HepG2 (cell line): ENCODE data around the gene DPCD. TPM values are rescaled to one million over a fixed set of nuclear protein-coding genes. Genes with fewer than 3 reads are reported as not detected.

ENCODE experiments used
- ATAC-seq: fragments of 200-7000 bp; cut with Tn5 transposase; 3 replicates; pipeline ENCODE4 v1.9.1; 2020; ENCODE audit warnings: mild to moderate bottlenecking, moderate library complexity
- BruUV-seq: library from RNA; stranded (reverse); fragments of 400-500 nt; replicated peaks from 2 replicates; lab custom pipeline; 2021; lab: Mats Ljungman, UMichigan
- CTCF ChIA-PET: fragments of 300-600 bp; formaldehyde crosslinking; extraction: SDS; loops from one replicate; lab custom pipeline; 2021; ENCODE audit warnings: low total read pairs, inconsistent platforms, low intra/inter-chr PET ratio; lab: Yijun Ruan, JAX
- POLR2A ChIA-PET: fragments of 350-600 bp; sonication (Branson Sonifier 250); formaldehyde crosslinking; loops from one replicate; lab custom pipeline; 2020; ENCODE audit warnings: antibody characterized with exemption, inconsistent platforms; lab: Yijun Ruan, JAX
- DNase-seq: peaks from one replicate; pipeline ENCODE4 v3.0.0-alpha.2; 2015; ENCODE audit warnings: low spot score
- FAIRE-seq: peaks from 3 replicates; lab custom pipeline; 2011; peaks lifted over from hg19 to GRCh38; lab: Jason Lieb, UNC
- H2AFZ ChIP-seq: one replicate; pipeline ENCODE4 v1.6.1; 2011; ENCODE audit warnings: low read length, inconsistent platforms
- H3K27ac ChIP-seq: fragments of 300-600 bp; 3 replicates; pipeline ENCODE4 v1.8.0; 2011; ENCODE audit warnings: mixed run types, mild to moderate bottlenecking, mixed read lengths, low read length, inconsistent platforms; ENCODE audit not compliant: insufficient read depth; ENCODE audit errors: extremely low read length
- H3K27me3 ChIP-seq, 2 experiments: fragments of 200-600 bp in 1 of 2; 2 replicates in 1 of 2; 3 replicates in 1 of 2; pipeline versions ENCODE4 v1.6.0 to v1.8.0; 2011; ENCODE audit warnings: low read length in 2 of 2, mild to moderate bottlenecking in 2 of 2, moderate library complexity in 2 of 2, inconsistent platforms in 1 of 2; ENCODE audit not compliant: insufficient read depth in 2 of 2, control insufficient read depth in 1 of 2
- H3K36me3 ChIP-seq, 2 experiments: fragments of 200-600 bp in 1 of 2; replicated peaks in 1 of 2; 2 replicates in 1 of 2; 3 replicates in 1 of 2; pipeline versions ENCODE4 v1.5.1 to v1.8.0; 2011; ENCODE audit warnings: low read length in 2 of 2, inconsistent platforms in 1 of 2; ENCODE audit not compliant: insufficient read depth in 2 of 2, control insufficient read depth in 1 of 2
- H3K4me1 ChIP-seq: 2 replicates; pipeline ENCODE4 v1.5.1; 2012; ENCODE audit warnings: low read length, inconsistent platforms; ENCODE audit not compliant: insufficient read depth
- H3K4me2 ChIP-seq: 2 replicates; pipeline ENCODE4 v1.6.0; 2011; ENCODE audit warnings: low read depth, low read length, inconsistent platforms
- H3K4me3 ChIP-seq, 3 experiments: fragments of 200-600 bp in 1 of 3; sonication (generic), shearing (Covaris generic) in 1 of 3; replicated peaks in 1 of 3; 2 replicates each; pipeline ENCODE4 v1.5.1; 2011 to 2016; ENCODE audit warnings: low read length in 3 of 3, inconsistent platforms in 2 of 3, low read depth in 2 of 3, mild to moderate bottlenecking in 2 of 3, control low read depth in 1 of 3, mixed read lengths in 1 of 3; ENCODE audit not compliant: insufficient read depth in 1 of 3
- H3K79me2 ChIP-seq: one replicate; pipeline ENCODE4 v1.6.1; 2011; ENCODE audit warnings: low read length, inconsistent platforms; ENCODE audit not compliant: insufficient read depth
- H3K9ac ChIP-seq: 2 replicates; pipeline ENCODE4 v1.6.0; 2011; ENCODE audit warnings: mild to moderate bottlenecking, low read depth, low read length, inconsistent platforms; ENCODE audit not compliant: insufficient read depth
- H3K9me3 ChIP-seq: 2 replicates; pipeline ENCODE4 v1.5.1; 2012; ENCODE audit warnings: mild to moderate bottlenecking, low read length
- H4K20me1 ChIP-seq: 2 replicates; pipeline ENCODE4 v1.6.0; 2011; ENCODE audit warnings: inconsistent platforms, mild to moderate bottlenecking, low read length, moderate library complexity; ENCODE audit not compliant: insufficient read depth
- ARID3A ChIP-seq: IDR thresholded peaks from 2 replicates; pipeline ENCODE4 v1.6.1; 2012; ENCODE audit warnings: low read depth, low read length, improper control_type of control experiment
- BRCA1 ChIP-seq: sonication (generic); formaldehyde crosslinking; IDR thresholded peaks from 2 replicates; pipeline ENCODE4 v1.4.0; 2020; ENCODE audit warnings: missing genetic modification reagents
- GLI4 ChIP-seq: sonication (generic); formaldehyde crosslinking; IDR thresholded peaks from 2 replicates; pipeline ENCODE4 v1.5.1; 2020; ENCODE audit warnings: missing genetic modification reagents, mild to moderate bottlenecking, moderate library complexity, borderline replicate concordance
- MED1 ChIP-seq: sonication (generic); formaldehyde crosslinking; IDR thresholded peaks from 2 replicates; pipeline ENCODE4 v1.4.0; 2020; ENCODE audit warnings: missing genetic modification reagents
- TBX2 ChIP-seq: sonication (generic); formaldehyde crosslinking; IDR thresholded peaks from 2 replicates; pipeline ENCODE4 v1.5.0; 2020; ENCODE audit warnings: missing genetic modification reagents, mild to moderate bottlenecking, borderline replicate concordance
- YEATS2 ChIP-seq: sonication (generic); formaldehyde crosslinking; IDR thresholded peaks from 2 replicates; pipeline ENCODE4 v1.4.0; 2020; ENCODE audit warnings: missing genetic modification reagents, borderline replicate concordance
- ZBTB38 ChIP-seq: sonication (generic); formaldehyde crosslinking; IDR thresholded peaks from 2 replicates; pipeline ENCODE4 v1.5.1; 2020; ENCODE audit warnings: mild to moderate bottlenecking, missing genetic modification reagents
- ZFP91 ChIP-seq: sonication (generic); formaldehyde crosslinking; IDR thresholded peaks from 2 replicates; pipeline ENCODE4 v1.9.0; 2022; ENCODE audit warnings: missing genetic modification reagents, mild to moderate bottlenecking, borderline replicate concordance
- ZNF280B ChIP-seq: sonication (generic); formaldehyde crosslinking; IDR thresholded peaks from 2 replicates; pipeline ENCODE4 v1.5.0; 2020; ENCODE audit warnings: missing genetic modification reagents, mild to moderate bottlenecking, borderline replicate concordance
- ZNF567 ChIP-seq: sonication (generic); formaldehyde crosslinking; IDR thresholded peaks from 2 replicates; pipeline ENCODE4 v1.8.1; 2023; ENCODE audit warnings: mild to moderate bottlenecking, missing genetic modification reagents, borderline replicate concordance
- ZNF569 ChIP-seq: sonication (generic); formaldehyde crosslinking; IDR thresholded peaks from 2 replicates; pipeline ENCODE4 v1.5.0; 2020; ENCODE audit warnings: mild to moderate bottlenecking, missing genetic modification reagents, moderate library complexity, borderline replicate concordance
- ZNF607 ChIP-seq: sonication (generic); formaldehyde crosslinking; IDR thresholded peaks from 2 replicates; pipeline ENCODE4 v1.5.1; 2020; ENCODE audit warnings: missing genetic modification reagents, mild to moderate bottlenecking, borderline replicate concordance
- ZZZ3 ChIP-seq: sonication (generic); formaldehyde crosslinking; IDR thresholded peaks from 2 replicates; pipeline ENCODE4 v1.4.0; 2020; ENCODE audit warnings: missing genetic modification reagents, mild to moderate bottlenecking, borderline replicate concordance
- WGBS: methylation state at CpG from one replicate; pipeline ENCODE4 v1.1.6; 2017; ENCODE audit warnings: low lambda C conversion rate; 5-methylcytosine and 5-hydroxymethylcytosine counted together
- in situ Hi-C: cut with HindIII; loops from 2 replicates; pipeline ENCODE4 v1.10.0; 2017; ENCODE audit warnings: low pct_unique_long_range_greater_than_20kb; ENCODE audit not compliant: extremely low pct_ligation_motif_present
- intact Hi-C: fragments of 100-400 bp; cut with micrococcal nuclease; formaldehyde crosslinking; loops from one replicate; pipeline ENCODE4 v1.10.0; 2022; ENCODE audit not compliant: unreplicated experiment
- polyA plus RNA-seq, 8 experiments: library from polyadenylated mRNA; depleted of rRNA in 3 of 8; stranded (reverse) in 7 of 8; unstranded in 1 of 8; fragments of >200 nt; fragmentation: Illumina TruSeq in 4 of 8; extraction: Trizol in 4 of 8; gene quantifications; 2 replicates each; pipeline versions ENCODE4 v1.2.1 to v1.2.3, GENCODE V29; 2011 to 2016; ENCODE audit warnings: low read depth in 4 of 8, missing spikeins in 1 of 8, mixed read lengths in 1 of 8; ENCODE audit not compliant: insufficient read depth in 1 of 8
- total RNA-seq, 5 experiments: library from RNA; depleted of rRNA; stranded (reverse); fragments of >200 nt; fragmentation: Illumina TruSeq; extraction: Trizol; gene quantifications; 2 replicates each; pipeline ENCODE4 v1.2.3, GENCODE V29; 2016; ENCODE audit warnings: low read depth in 1 of 5
- TF ChIP-seq, protein P1 (sequence below): sonication (generic); formaldehyde crosslinking; IDR thresholded peaks from 2 replicates; pipeline ENCODE4 v1.5.1; 2020; ENCODE audit warnings: mild to moderate bottlenecking, missing genetic modification reagents, borderline replicate concordance

The DPCD gene
- total and polyA plus RNA-seq, 2 of the 13 experiments (the other 11 are each of a cell fraction or from before 2014, with no cell fraction given) = 25.2 to 27.0 TPM

DNA sequence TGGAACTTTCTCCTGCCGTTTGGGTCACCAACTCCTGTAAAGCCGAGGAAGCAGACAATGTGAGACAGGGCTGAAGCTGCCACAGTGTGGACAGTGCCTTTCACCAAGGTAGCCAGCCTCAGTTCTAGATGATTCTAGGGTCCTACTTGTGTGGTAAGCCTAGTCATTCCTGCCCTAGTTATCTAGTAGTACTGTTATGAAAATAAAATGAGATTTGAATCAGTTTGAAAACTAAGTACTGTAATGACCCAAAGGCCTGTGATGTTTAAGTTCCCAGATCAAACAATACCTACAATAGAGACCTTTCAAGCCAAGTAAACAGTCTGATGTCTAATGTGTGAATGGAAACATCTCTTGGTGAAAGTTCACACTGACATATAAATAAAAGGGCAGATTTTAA, 37.2 kb upstream of the DPCD start:
- in situ Hi-C loops (no loop called here), intact Hi-C loops (no loop called here)
- Histone ChIP-seq H3K27ac (no peak overlapping the region), H3K4me2 (no peak overlapping the region), H3K4me1 (peaks cover 9% of the 10 kb centered on the region), H3K27me3 (no peaks in the 10 kb centered on the region), H4K20me1 (no peaks in the 10 kb centered on the region), H3K4me3 (no peak overlapping the region), H3K36me3 (peaks cover 3 to 7% of the 10 kb centered on the region in 2 experiments; a peak in 3 of 5 replicates), H3K9me3 (no peaks in the 10 kb centered on the region), H2AFZ (no peak overlapping the region), H3K9ac (no peak overlapping the region), H3K79me2 (no peaks in the 10 kb centered on the region)
- BruUV-seq = no TSS peak
- ATAC-seq = no peak
- ChIA-PET CTCF (no interaction called here), POLR2A (no interaction called here)
- no peak for FAIRE-seq
- 92% methylated on average over 2 of the region's 2 CpGs for WGBS
- no peak for DNase-seq
- TF ChIP-seq ZZZ3 (CRISPR knock-in tag) = no peak
- no peak for TF ChIP-seq MED1 (CRISPR knock-in tag)
- no peak for TF ChIP-seq ZFP91
- no peak for TF ChIP-seq BRCA1
- TF ChIP-seq ZBTB38 (CRISPR knock-in tag) = no peak
- TF ChIP-seq ZNF607 (CRISPR knock-in tag) = no peak
- TF ChIP-seq, protein P1, sequence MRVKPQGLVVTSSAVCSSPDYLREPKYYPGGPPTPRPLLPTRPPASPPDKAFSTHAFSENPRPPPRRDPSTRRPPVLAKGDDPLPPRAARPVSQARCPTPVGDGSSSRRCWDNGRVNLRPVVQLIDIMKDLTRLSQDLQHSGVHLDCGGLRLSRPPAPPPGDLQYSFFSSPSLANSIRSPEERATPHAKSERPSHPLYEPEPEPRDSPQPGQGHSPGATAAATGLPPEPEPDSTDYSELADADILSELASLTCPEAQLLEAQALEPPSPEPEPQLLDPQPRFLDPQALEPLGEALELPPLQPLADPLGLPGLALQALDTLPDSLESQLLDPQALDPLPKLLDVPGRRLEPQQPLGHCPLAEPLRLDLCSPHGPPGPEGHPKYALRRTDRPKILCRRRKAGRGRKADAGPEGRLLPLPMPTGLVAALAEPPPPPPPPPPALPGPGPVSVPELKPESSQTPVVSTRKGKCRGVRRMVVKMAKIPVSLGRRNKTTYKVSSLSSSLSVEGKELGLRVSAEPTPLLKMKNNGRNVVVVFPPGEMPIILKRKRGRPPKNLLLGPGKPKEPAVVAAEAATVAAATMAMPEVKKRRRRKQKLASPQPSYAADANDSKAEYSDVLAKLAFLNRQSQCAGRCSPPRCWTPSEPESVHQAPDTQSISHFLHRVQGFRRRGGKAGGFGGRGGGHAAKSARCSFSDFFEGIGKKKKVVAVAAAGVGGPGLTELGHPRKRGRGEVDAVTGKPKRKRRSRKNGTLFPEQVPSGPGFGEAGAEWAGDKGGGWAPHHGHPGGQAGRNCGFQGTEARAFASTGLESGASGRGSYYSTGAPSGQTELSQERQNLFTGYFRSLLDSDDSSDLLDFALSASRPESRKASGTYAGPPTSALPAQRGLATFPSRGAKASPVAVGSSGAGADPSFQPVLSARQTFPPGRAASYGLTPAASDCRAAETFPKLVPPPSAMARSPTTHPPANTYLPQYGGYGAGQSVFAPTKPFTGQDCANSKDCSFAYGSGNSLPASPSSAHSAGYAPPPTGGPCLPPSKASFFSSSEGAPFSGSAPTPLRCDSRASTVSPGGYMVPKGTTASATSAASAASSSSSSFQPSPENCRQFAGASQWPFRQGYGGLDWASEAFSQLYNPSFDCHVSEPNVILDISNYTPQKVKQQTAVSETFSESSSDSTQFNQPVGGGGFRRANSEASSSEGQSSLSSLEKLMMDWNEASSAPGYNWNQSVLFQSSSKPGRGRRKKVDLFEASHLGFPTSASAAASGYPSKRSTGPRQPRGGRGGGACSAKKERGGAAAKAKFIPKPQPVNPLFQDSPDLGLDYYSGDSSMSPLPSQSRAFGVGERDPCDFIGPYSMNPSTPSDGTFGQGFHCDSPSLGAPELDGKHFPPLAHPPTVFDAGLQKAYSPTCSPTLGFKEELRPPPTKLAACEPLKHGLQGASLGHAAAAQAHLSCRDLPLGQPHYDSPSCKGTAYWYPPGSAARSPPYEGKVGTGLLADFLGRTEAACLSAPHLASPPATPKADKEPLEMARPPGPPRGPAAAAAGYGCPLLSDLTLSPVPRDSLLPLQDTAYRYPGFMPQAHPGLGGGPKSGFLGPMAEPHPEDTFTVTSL (CRISPR knock-in tag) = no peak
- TF ChIP-seq ZNF567 (CRISPR knock-in tag) = no peak
- no peak for TF ChIP-seq ARID3A
- TF ChIP-seq TBX2 (CRISPR knock-in tag) = no peak
- no peak for TF ChIP-seq YEATS2
- TF ChIP-seq ZNF280B (CRISPR knock-in tag) = no peak
- no peak for TF ChIP-seq GLI4 (CRISPR knock-in tag)
- no peak for TF ChIP-seq ZNF569 (CRISPR knock-in tag)
